GM12878 (cell line): ENCODE measurements around the gene NEURL3. TPM values are rescaled to one million over a fixed set of nuclear protein-coding genes. Genes with fewer than 3 reads are reported as not detected.

ENCODE experiments used
- ASH2L ChIP-seq: fragments of 300-600, 200-600 bp; sonication (generic); IDR thresholded peaks from 2 replicates; pipeline ENCODE4 v1.6.1; 2017; ENCODE audit warnings: low read depth, mild to moderate bottlenecking, borderline replicate concordance
- BCL11A ChIP-seq: IDR thresholded peaks from 2 replicates; pipeline ENCODE4 v1.6.1; 2011; ENCODE audit warnings: low read depth, low read length
- BCL3 ChIP-seq: IDR thresholded peaks from 2 replicates; pipeline ENCODE4 v1.6.1; 2011; ENCODE audit warnings: borderline replicate concordance, low read depth, mild to moderate bottlenecking, moderate library complexity, low read length; ENCODE audit not compliant: insufficient read depth, poor library complexity, severe bottlenecking
- CHD2 ChIP-seq: IDR thresholded peaks from 2 replicates; pipeline ENCODE4 v1.6.1; 2011; ENCODE audit warnings: low read depth, low read length, improper control_type of control experiment, borderline replicate concordance
- CHD4 ChIP-seq: fragments of 200-600 bp; sonication (generic); IDR thresholded peaks from 2 replicates; pipeline ENCODE4 v1.6.1; 2016; ENCODE audit warnings: mild to moderate bottlenecking
- CUX1 ChIP-seq: IDR thresholded peaks from 2 replicates; pipeline ENCODE4 v1.6.1; 2012; ENCODE audit warnings: improper control_type of control experiment, low read depth, low read length; ENCODE audit not compliant: insufficient replicate concordance
- IRF4 ChIP-seq: IDR thresholded peaks from 2 replicates; pipeline ENCODE4 v1.6.1; 2011; ENCODE audit warnings: low read depth, low read length
- MTA2 ChIP-seq: fragments of 450-650 bp; IDR thresholded peaks from 2 replicates; pipeline ENCODE4 v1.6.1; 2016; ENCODE audit warnings: low read depth, mild to moderate bottlenecking, moderate library complexity
- MXI1 ChIP-seq: fragments of 150-350 bp; IDR thresholded peaks from 2 replicates; pipeline ENCODE4 v1.6.1; 2011; ENCODE audit warnings: low read depth, mild to moderate bottlenecking, inconsistent platforms, low read length, improper control_type of control experiment
- NR2C1 ChIP-seq: fragments of 450-650 bp; IDR thresholded peaks from 2 replicates; pipeline ENCODE4 v1.6.1; 2017; ENCODE audit warnings: antibody characterized with exemption, mild to moderate bottlenecking, moderate library complexity
- PML ChIP-seq: IDR thresholded peaks from 2 replicates; pipeline ENCODE4 v1.6.1; 2012; ENCODE audit warnings: low read length, inconsistent platforms
- POU2F2 ChIP-seq: IDR thresholded peaks from 3 replicates; pipeline ENCODE4 v1.6.1; 2011; ENCODE audit warnings: low read depth, mild to moderate bottlenecking, low read length, borderline replicate concordance
- SMAD1 ChIP-seq: fragments of 450-650 bp; IDR thresholded peaks from 2 replicates; pipeline ENCODE4 v1.6.1; 2018; ENCODE audit warnings: mild to moderate bottlenecking, low read depth; ENCODE audit not compliant: partially characterized antibody
- SREBF2 ChIP-seq: IDR thresholded peaks from 2 replicates; pipeline ENCODE4 v1.6.1; 2012; ENCODE audit warnings: mild to moderate bottlenecking, low read length
- STAT3 ChIP-seq: IDR thresholded peaks from 2 replicates; pipeline ENCODE4 v1.6.1; 2011; ENCODE audit warnings: low read depth, low read length, improper control_type of control experiment
- SUPT20H ChIP-seq: IDR thresholded peaks from 2 replicates; pipeline ENCODE4 v1.6.1; 2011; ENCODE audit warnings: low read depth, mild to moderate bottlenecking, low read length, moderate library complexity, borderline replicate concordance; ENCODE audit not compliant: control insufficient read depth
- SUZ12 ChIP-seq: fragments of 200-600 bp; sonication (generic); IDR thresholded peaks from one replicate; pipeline ENCODE4 v1.6.1; 2018; ENCODE audit warnings: antibody characterized with exemption, mild to moderate bottlenecking; ENCODE audit not compliant: unreplicated experiment
- TBL1XR1 ChIP-seq: IDR thresholded peaks from 2 replicates; pipeline ENCODE4 v1.6.1; 2012; ENCODE audit warnings: low read depth, low read length, improper control_type of control experiment
- ZBTB40 ChIP-seq: fragments of 450-650 bp; IDR thresholded peaks from 2 replicates; pipeline ENCODE4 v1.6.1; 2016; ENCODE audit warnings: mild to moderate bottlenecking, moderate library complexity, borderline replicate concordance
- ZNF207 ChIP-seq: fragments of 450-650 bp; IDR thresholded peaks from 2 replicates; pipeline ENCODE4 v1.6.1; 2014; ENCODE audit warnings: antibody characterized with exemption, mild to moderate bottlenecking, borderline replicate concordance
- ZNF622 ChIP-seq: fragments of 450-650 bp; IDR thresholded peaks from 2 replicates; pipeline ENCODE4 v1.6.1; 2017; ENCODE audit warnings: mild to moderate bottlenecking, inconsistent platforms
- polyA plus RNA-seq, 11 experiments: library from polyadenylated mRNA; depleted of rRNA in 4 of 11; unstranded in 6 of 11; stranded (reverse) in 5 of 11; fragments of >200 nt; fragmentation: Nextera tagmentation in 4 of 11; fragmentation: Illumina TruSeq in 1 of 11; extraction: Ambion mirVana in 4 of 11; extraction: Trizol in 1 of 11; gene quantifications; 1 replicate in 1 of 11; 2 replicates in 10 of 11; pipeline versions ENCODE4 v1.2.1 to v1.2.3, GENCODE V29; 2011 to 2016; ENCODE audit warnings: inconsistent platforms in 2 of 11, missing spikeins in 2 of 11, low read depth in 1 of 11
- total RNA-seq, 4 experiments: library from RNA; depleted of rRNA in 3 of 4; stranded (reverse); fragments of >200 nt in 3 of 4; fragmentation: Illumina TruSeq in 1 of 4; extraction: Trizol in 1 of 4; gene quantifications; 2 replicates each; pipeline versions ENCODE4 v1.2.1 to v1.2.3, GENCODE V29; 2013 to 2021

The NEURL3 gene
- total and polyA plus RNA-seq, 10 of the 15 experiments (the other 5 are each of a cell fraction or from before 2014, with no cell fraction given), result 0.03 to 6.3 (median 0.47) TPM

GRCh38 chr2:96531872-96532505, 26.8 kb upstream of the NEURL3 start (continued):
- TF ChIP-seq NR2C1, result no peak
- TF ChIP-seq SMAD1, result peak; percentile 94
- no peak for TF ChIP-seq CHD4
- TF ChIP-seq MTA2, result peak; percentile 84
- TF ChIP-seq MXI1, result no peak
- TF ChIP-seq ZNF622, result no peak
- no peak for TF ChIP-seq CUX1
- TF ChIP-seq CHD2, result no peak
- TF ChIP-seq SUZ12, result no peak
- TF ChIP-seq SREBF2, result no peak
- TF ChIP-seq POU2F2, result peak; percentile 70
- no peak for TF ChIP-seq TBL1XR1
- TF ChIP-seq BCL11A, result peak; percentile 84
- TF ChIP-seq ZBTB40, result no peak
- no peak for TF ChIP-seq IRF4
- no peak for TF ChIP-seq ZNF207
- TF ChIP-seq STAT3, result no peak
- no peak for TF ChIP-seq ASH2L
- no peak for TF ChIP-seq PML
- TF ChIP-seq BCL3, result peak; percentile 47
- no peak for TF ChIP-seq SUPT20H
